Gastrocnemius medialis (tissue), 4 donors: ENCODE measurements around the gene ALK. TPM values are rescaled to one million over a fixed set of nuclear protein-coding genes. Genes with fewer than 3 reads are reported as not detected.

ENCODE experiments used
- ATAC-seq, 2 donors: fragments of 150-250 bp; one replicate each; pipeline ENCODE4 v1.9.1; 2016
- DNase-seq, 2 donors: peaks; one replicate each; pipeline ENCODE4 v3.0.0-alpha.2; 2019
- H3K27ac ChIP-seq, 4 donors: fragments of 200-600 bp; sonication (generic); 1 replicate in 1 of 4; 2 replicates in 3 of 4; pipeline ENCODE4 v1.5.1; 2016 to 2018; ENCODE audit warnings: mild to moderate bottlenecking in 2 of 4, moderate library complexity in 1 of 4
- H3K27me3 ChIP-seq, 3 donors: fragments of 200-600 bp; sonication (generic) in 2 of 3; 1 replicate in 1 of 3; 2 replicates in 2 of 3; pipeline versions ENCODE4 v1.5.1 to v1.6.0; 2016 to 2019; ENCODE audit warnings: mild to moderate bottlenecking in 1 of 3, moderate library complexity in 1 of 3
- H3K36me3 ChIP-seq, 2 donors: fragments of 200-600 bp; sonication (generic) in 1 of 2; one replicate each; pipeline ENCODE4 v1.5.1; 2017 to 2018
- H3K4me1 ChIP-seq, 2 donors: fragments of 200-600 bp; sonication (generic) in 1 of 2; one replicate each; pipeline ENCODE4 v1.5.1; 2016 to 2017; ENCODE audit warnings: mild to moderate bottlenecking in 2 of 2
- H3K4me3 ChIP-seq, 4 donors: fragments of 200-600 bp; sonication (generic) in 3 of 4; 1 replicate in 1 of 4; 2 replicates in 3 of 4; pipeline ENCODE4 v1.5.1; 2016 to 2019; ENCODE audit warnings: mild to moderate bottlenecking in 2 of 4
- H3K9me3 ChIP-seq, 3 donors: fragments of 200-600 bp; sonication (generic) in 2 of 3; 1 replicate in 1 of 3; 2 replicates in 2 of 3; pipeline ENCODE4 v1.5.1; 2016 to 2019
- POLR2A ChIP-seq, 2 donors: fragments of 450-650 bp; IDR thresholded peaks; one replicate each; pipeline ENCODE4 v1.6.1; 2017; ENCODE audit warnings: antibody characterized with exemption in 2 of 2, mild to moderate bottlenecking in 2 of 2, moderate library complexity in 2 of 2
- in situ Hi-C, 4 donors: fragments of 200-750 bp; cut with MboI; loops; one replicate each; pipeline versions ENCODE4 v1.15.0 to v1.8.0; 2017; ENCODE audit warnings: low sequenced_read_pairs in 4 of 4
- intact Hi-C: fragments of 100-400 bp; cut with DNase I; formaldehyde crosslinking; loops from one replicate; pipeline ENCODE4 v1.15.1; 2023; ENCODE audit warnings: low total_unique reads
- total RNA-seq, 4 donors: library from RNA; depleted of rRNA; stranded (reverse); fragments of >200 nt; gene quantifications; one replicate each; pipeline versions ENCODE4 v1.1.0 to v1.2.3, GENCODE V29; 2016
- TF ChIP-seq, protein P1 (sequence below), 5 experiments: fragments of 450-650 bp in 3 of 5; fragments of 200-600 bp in 2 of 5; sonication (generic) in 2 of 5; IDR thresholded peaks in 4 of 5; conservative IDR thresholded peaks in 1 of 5; 1 replicate in 4 of 5; 2 replicates in 1 of 5; pipeline ENCODE4 v1.5.1; 2016 to 2019; ENCODE audit warnings: antibody characterized with exemption in 5 of 5, mild to moderate bottlenecking in 3 of 5, moderate library complexity in 3 of 5

ALK gene
- total RNA-seq, 4 donors from 2014 or later, result not detected

DNA sequence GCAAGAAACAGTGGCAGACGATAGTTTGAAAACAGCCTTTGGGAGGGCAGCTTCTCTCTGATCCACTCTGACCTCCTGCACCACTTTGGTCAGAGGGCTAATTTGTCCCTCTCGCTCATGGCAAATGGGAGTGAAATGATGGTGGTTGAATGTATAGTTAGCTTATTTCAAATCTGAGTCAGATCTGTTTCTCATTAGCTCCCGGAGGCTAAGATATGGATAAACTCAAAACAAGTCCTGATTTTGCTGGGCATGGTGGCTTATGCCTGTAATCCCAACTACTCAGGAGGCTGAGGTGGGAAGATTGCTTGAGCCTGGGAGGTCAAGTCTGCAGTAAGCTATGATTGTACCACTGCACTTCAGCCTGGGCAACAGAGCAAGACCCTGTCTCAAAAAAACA is 145.0 kb downstream of the ALK start:
- in situ Hi-C loops, result no loop called here
- intact Hi-C loops, result no loop called here
- no peak for DNase-seq
- no peak for ATAC-seq
- Histone ChIP-seq H3K9me3 (no peaks in the 10 kb centered on the region), H3K36me3 (no peaks in the 10 kb centered on the region), H3K4me1 (no peaks in the 10 kb centered on the region), H3K4me3 (no peak overlapping the region), H3K27me3 (no peaks in the 10 kb centered on the region), H3K27ac (no peak overlapping the region)
- TF ChIP-seq POLR2A (IDR thresholded peaks at IDR 0.05), result no peak
- TF ChIP-seq, protein P1, sequence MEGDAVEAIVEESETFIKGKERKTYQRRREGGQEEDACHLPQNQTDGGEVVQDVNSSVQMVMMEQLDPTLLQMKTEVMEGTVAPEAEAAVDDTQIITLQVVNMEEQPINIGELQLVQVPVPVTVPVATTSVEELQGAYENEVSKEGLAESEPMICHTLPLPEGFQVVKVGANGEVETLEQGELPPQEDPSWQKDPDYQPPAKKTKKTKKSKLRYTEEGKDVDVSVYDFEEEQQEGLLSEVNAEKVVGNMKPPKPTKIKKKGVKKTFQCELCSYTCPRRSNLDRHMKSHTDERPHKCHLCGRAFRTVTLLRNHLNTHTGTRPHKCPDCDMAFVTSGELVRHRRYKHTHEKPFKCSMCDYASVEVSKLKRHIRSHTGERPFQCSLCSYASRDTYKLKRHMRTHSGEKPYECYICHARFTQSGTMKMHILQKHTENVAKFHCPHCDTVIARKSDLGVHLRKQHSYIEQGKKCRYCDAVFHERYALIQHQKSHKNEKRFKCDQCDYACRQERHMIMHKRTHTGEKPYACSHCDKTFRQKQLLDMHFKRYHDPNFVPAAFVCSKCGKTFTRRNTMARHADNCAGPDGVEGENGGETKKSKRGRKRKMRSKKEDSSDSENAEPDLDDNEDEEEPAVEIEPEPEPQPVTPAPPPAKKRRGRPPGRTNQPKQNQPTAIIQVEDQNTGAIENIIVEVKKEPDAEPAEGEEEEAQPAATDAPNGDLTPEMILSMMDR (IDR thresholded peaks at IDR 0.05 in 4 of 5, conservative IDR thresholded peaks at IDR 0.05 in 1 of 5), result no peak

DNA sequence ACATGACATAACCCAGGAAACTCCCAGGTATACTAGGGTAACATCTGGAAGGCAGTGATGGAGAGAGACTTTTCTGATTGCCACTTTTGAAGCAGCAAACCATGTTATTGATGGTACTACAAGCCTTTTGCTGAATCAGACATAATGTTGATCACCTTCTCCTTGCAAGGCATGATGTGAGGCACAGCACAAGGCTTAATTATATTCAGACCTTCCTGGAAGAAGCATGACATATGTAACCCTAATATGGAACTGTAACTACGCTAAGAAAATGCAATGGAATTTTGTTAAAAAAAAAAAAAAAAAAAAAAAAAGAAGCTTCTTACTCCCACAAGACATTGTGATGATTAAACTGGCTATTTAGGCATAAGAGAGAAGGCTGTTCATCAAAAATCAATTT is 145.4 kb downstream of the ALK start:
- ATAC-seq (no peak), DNase-seq (no peak)
- no peaks in the 10 kb centered on the region for H3K9me3 ChIP-seq
- intact Hi-C loops (no loop called here), in situ Hi-C loops (no loop called here)
- H3K27ac ChIP-seq, result no peak overlapping the region
- no peak overlapping the region for H3K4me3 ChIP-seq
- TF ChIP-seq, protein P1 (IDR thresholded peaks at IDR 0.05 in 4 of 5, conservative IDR thresholded peaks at IDR 0.05 in 1 of 5), result no peak
- TF ChIP-seq POLR2A (IDR thresholded peaks at IDR 0.05), result no peak
- H3K27me3 ChIP-seq, result no peaks in the 10 kb centered on the region
- no peaks in the 10 kb centered on the region for H3K4me1 ChIP-seq
- no peaks in the 10 kb centered on the region for H3K36me3 ChIP-seq

DNA sequence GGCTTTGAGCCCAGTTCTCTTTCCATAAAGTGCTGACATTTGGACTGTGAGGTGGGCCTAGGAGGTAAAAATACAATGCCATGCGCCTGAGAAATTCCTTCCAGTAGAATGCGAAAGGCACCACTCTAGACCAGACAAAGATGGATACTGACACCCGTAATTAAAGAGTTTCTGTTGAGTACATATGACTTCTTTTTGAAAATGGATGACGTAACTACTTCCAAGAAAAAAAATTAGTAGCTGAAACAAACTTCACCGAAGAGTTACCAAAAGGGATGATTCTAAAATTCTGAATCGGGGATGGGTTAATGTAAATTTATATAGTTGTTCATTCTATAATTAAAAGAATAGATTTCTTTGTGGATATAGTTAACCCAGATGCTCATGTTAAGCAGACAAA is 146.8 kb downstream of the ALK start:
- Histone ChIP-seq H3K36me3 (no peaks in the 10 kb centered on the region), H3K27me3 (no peaks in the 10 kb centered on the region), H3K9me3 (no peaks in the 10 kb centered on the region), H3K4me1 (no peaks in the 10 kb centered on the region), H3K27ac (no peak overlapping the region), H3K4me3 (no peak overlapping the region)
- no peak for DNase-seq
- TF ChIP-seq POLR2A (IDR thresholded peaks at IDR 0.05), result no peak
- TF ChIP-seq, protein P1 (IDR thresholded peaks at IDR 0.05 in 4 of 5, conservative IDR thresholded peaks at IDR 0.05 in 1 of 5), result no peak
- ATAC-seq, result no peak
- in situ Hi-C loops (no loop called here), intact Hi-C loops (no loop called here)

DNA sequence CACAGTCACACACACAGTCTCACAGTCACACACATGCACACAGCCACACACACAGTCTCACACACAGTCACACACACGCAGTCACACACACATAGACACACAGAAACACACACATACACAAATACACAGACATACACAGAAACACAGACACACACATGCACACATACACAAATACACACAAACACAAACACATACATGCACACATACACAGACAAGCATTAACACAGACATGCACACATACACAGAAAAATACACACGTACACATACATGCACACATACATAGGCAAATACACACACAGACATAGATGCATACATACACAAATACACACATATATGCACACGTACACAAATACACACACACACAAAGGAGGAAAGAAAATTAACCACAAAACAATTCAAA is 150.5 kb downstream of the ALK start:
- H3K27me3 ChIP-seq, result no peaks in the 10 kb centered on the region
- H3K27ac ChIP-seq, result no peak overlapping the region
- H3K36me3 ChIP-seq, result no peaks in the 10 kb centered on the region
- no peaks in the 10 kb centered on the region for H3K4me1 ChIP-seq
- intact Hi-C loops, result no loop called here
- in situ Hi-C loops, result no loop called here
- H3K4me3 ChIP-seq, result no peak overlapping the region
- no peak for TF ChIP-seq POLR2A (IDR thresholded peaks at IDR 0.05)
- TF ChIP-seq, protein P1 (IDR thresholded peaks at IDR 0.05 in 4 of 5, conservative IDR thresholded peaks at IDR 0.05 in 1 of 5), result no peak
- DNase-seq (no peak), ATAC-seq (no peak)
- H3K9me3 ChIP-seq, result no peaks in the 10 kb centered on the region

DNA sequence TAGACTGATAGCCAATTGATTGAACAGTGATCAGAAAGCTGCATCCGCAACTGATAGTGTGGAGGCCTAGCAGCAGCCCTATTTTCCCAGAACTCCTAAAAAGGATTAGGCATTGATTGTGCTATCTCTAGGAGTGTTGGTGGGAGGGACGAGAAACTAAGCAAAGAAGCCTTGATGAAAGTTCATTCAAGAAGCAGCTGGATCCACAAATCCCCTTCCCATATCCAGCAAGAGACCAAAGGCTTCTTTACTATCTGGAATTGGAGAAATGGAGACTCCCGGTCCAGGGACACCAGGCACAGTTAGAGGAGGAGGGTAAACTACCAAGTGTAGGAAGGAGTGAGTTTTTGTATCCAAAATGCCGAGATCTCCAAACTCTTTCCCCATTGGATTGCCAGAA is 151.5 kb downstream of the ALK start:
- in situ Hi-C loops, result no loop called here
- ATAC-seq, result no peak

More for the DNA sequence above, 151.5 kb downstream of the ALK start:
- Histone ChIP-seq H3K4me1 (no peaks in the 10 kb centered on the region), H3K27me3 (no peaks in the 10 kb centered on the region), H3K9me3 (no peaks in the 10 kb centered on the region), H3K27ac (no peak overlapping the region), H3K4me3 (no peak overlapping the region), H3K36me3 (no peaks in the 10 kb centered on the region)
- no peak for DNase-seq
- TF ChIP-seq, protein P1 (IDR thresholded peaks at IDR 0.05 in 4 of 5, conservative IDR thresholded peaks at IDR 0.05 in 1 of 5), result no peak
- no peak for TF ChIP-seq POLR2A (IDR thresholded peaks at IDR 0.05)
- intact Hi-C loops, result no loop called here
